ENCODE results near the gene NLRC5. TPM values are rescaled to one million over a fixed set of nuclear protein-coding genes. Genes with fewer than 3 reads are reported as not detected.
"Not testable (repeated sequence)": the region's sequence is repeated elsewhere in the genome, so short reads cannot be mapped to it uniquely, and the experiment has no call there.

The NLRC5 gene
- total RNA-seq, 1 donor from 2014 or later: 114 TPM

- Histone ChIP-seq H3K4me1 (peaks cover 38% of the 10 kb centered on the region), H3K36me3 (no peaks in the 10 kb centered on the region), H3K9me3 (no peaks in the 10 kb centered on the region), H3K27me3 (no peaks in the 10 kb centered on the region), H3K4me3 (no peak overlapping the region), H3K27ac (peak overlapping the region; percentile 76)
- DNase-seq (ENCODE audit: extremely low spot score in 2 of 2): no peak
- TF ChIP-seq POLR2A (IDR thresholded peaks at IDR 0.05): no peak
- TF ChIP-seq POLR2AphosphoS5 (IDR thresholded peaks at IDR 0.05; ENCODE audit: insufficient read depth in 1 of 2, low read depth in 1 of 2): peak in 1 of 2 donors; percentile 62
- intact Hi-C loops (cut with DNase I): no loop called here
Observed at GRCh38 chr16:57000271-57001025, 11.1 kb downstream of the NLRC5 start.

- intact Hi-C loops (cut with DNase I): no loop called here
- Histone ChIP-seq H3K27me3 (no peaks in the 10 kb centered on the region), H3K4me1 (peaks cover 38% of the 10 kb centered on the region), H3K27ac (peak overlapping the region; percentile 76), H3K9me3 (no peaks in the 10 kb centered on the region), H3K36me3 (no peaks in the 10 kb centered on the region), H3K4me3 (no peak overlapping the region)
- DNase-seq (ENCODE audit: extremely low spot score in 2 of 2): no peak
- TF ChIP-seq POLR2AphosphoS5 (IDR thresholded peaks at IDR 0.05; ENCODE audit: insufficient read depth in 1 of 2, low read depth in 1 of 2): no peak
- TF ChIP-seq CTCF (IDR thresholded peaks at IDR 0.05): no peak
- TF ChIP-seq POLR2A (IDR thresholded peaks at IDR 0.05): no peak
Observed at GRCh38 chr16:57001026-57001679, 11.8 kb downstream of the NLRC5 start.

- Histone ChIP-seq H3K4me1 (peaks cover 24% of the 10 kb centered on the region), H3K36me3 (no peaks in the 10 kb centered on the region), H3K27me3 (no peaks in the 10 kb centered on the region), H3K9me3 (no peaks in the 10 kb centered on the region), H3K4me3 (no peak overlapping the region), H3K27ac (no peak overlapping the region)
- intact Hi-C loops (cut with DNase I): no loop called here
- DNase-seq (ENCODE audit: extremely low spot score in 2 of 2): no peak
- TF ChIP-seq POLR2A (IDR thresholded peaks at IDR 0.05) (no peak), POLR2AphosphoS5 (IDR thresholded peaks at IDR 0.05; ENCODE audit: insufficient read depth in 1 of 2, low read depth in 1 of 2) (no peak), CTCF (IDR thresholded peaks at IDR 0.05) (no peak)
Observed at GRCh38 chr16:57003439-57004386, 14.4 kb downstream of the NLRC5 start.

- Histone ChIP-seq H3K4me1 (peaks cover 17% of the 10 kb centered on the region), H3K36me3 (no peaks in the 10 kb centered on the region), H3K9me3 (no peaks in the 10 kb centered on the region), H3K27ac (no peak overlapping the region), H3K4me3 (no peak overlapping the region), H3K27me3 (no peaks in the 10 kb centered on the region)
- TF ChIP-seq POLR2A (IDR thresholded peaks at IDR 0.05): no peak
- no peak for TF ChIP-seq CTCF (IDR thresholded peaks at IDR 0.05)
- no peak for DNase-seq (ENCODE audit: extremely low spot score in 2 of 2)
- intact Hi-C loops (cut with DNase I): no loop called here
Observed at GRCh38 chr16:57004387-57005250, 15.3 kb downstream of the NLRC5 start.

- H3K36me3 ChIP-seq; H3K27ac ChIP-seq; H3K9me3 ChIP-seq; H3K4me3 ChIP-seq; H3K27me3 ChIP-seq; H3K4me1 ChIP-seq; intact Hi-C loops (cut with DNase I); DNase-seq (ENCODE audit: extremely low spot score in 2 of 2): not testable (repeated sequence)
Observed at GRCh38 chr16:57005597-57005996, 16.2 kb downstream of the NLRC5 start.

Measured in vagina (tissue), 2 donors.